Liver (tissue), 9 donors: ENCODE measurements around the gene PKD2L1. TPM values are rescaled to one million over a fixed set of nuclear protein-coding genes. Genes with fewer than 3 reads are reported as not detected.

Experiments used
- DNase-seq: peaks from one replicate; pipeline ENCODE4 v3.0.0-alpha.2; 2017; ENCODE audit warnings: low spot score
- H3K27ac ChIP-seq, 2 donors: one replicate each; pipeline ENCODE4 v1.7.0; 2013; ENCODE audit warnings: inconsistent platforms in 2 of 2, low read length in 2 of 2, control low read depth in 1 of 2, low read depth in 1 of 2, mild to moderate bottlenecking in 1 of 2
- H3K27me3 ChIP-seq, 4 donors: one replicate each; pipeline versions ENCODE4 v1.6.1 to v1.7.0; 2013; ENCODE audit warnings: low read length in 3 of 4, inconsistent platforms in 1 of 4, mild to moderate bottlenecking in 1 of 4, moderate library complexity in 1 of 4; ENCODE audit not compliant: control insufficient read depth in 4 of 4, insufficient read depth in 4 of 4
- H3K36me3 ChIP-seq, 4 donors: one replicate each; pipeline versions ENCODE4 v1.6.1 to v1.7.0; 2013; ENCODE audit warnings: low read length in 3 of 4, mild to moderate bottlenecking in 3 of 4, low read depth in 1 of 4, moderate library complexity in 1 of 4; ENCODE audit not compliant: control insufficient read depth in 4 of 4, insufficient read depth in 3 of 4
- H3K4me1 ChIP-seq, 4 donors: one replicate each; pipeline versions ENCODE4 v1.6.1 to v1.7.0; 2013; ENCODE audit warnings: low read length in 3 of 4, mild to moderate bottlenecking in 3 of 4, moderate library complexity in 1 of 4; ENCODE audit not compliant: control insufficient read depth in 4 of 4, insufficient read depth in 4 of 4
- H3K4me3 ChIP-seq, 3 donors: one replicate each; pipeline versions ENCODE4 v1.6.1 to v1.7.0; 2013; ENCODE audit warnings: low read length in 3 of 3, control low read depth in 1 of 3, low read depth in 1 of 3, mild to moderate bottlenecking in 1 of 3
- H3K9ac ChIP-seq, 2 donors: one replicate each; pipeline ENCODE4 v1.7.0; 2013; ENCODE audit warnings: low read length in 2 of 2, mild to moderate bottlenecking in 2 of 2, moderate library complexity in 2 of 2, control low read depth in 1 of 2, low read depth in 1 of 2
- H3K9me3 ChIP-seq, 4 donors: one replicate each; pipeline versions ENCODE4 v1.6.1 to v1.7.0; 2013; ENCODE audit warnings: low read length in 3 of 4; ENCODE audit not compliant: control insufficient read depth in 4 of 4
- ATF3 ChIP-seq: IDR thresholded peaks from 2 replicates; pipeline ENCODE4 v1.6.1; 2016; ENCODE audit warnings: antibody characterized with exemption
- CTCF ChIP-seq: fragments of 150-350 bp; IDR thresholded peaks from 2 replicates; pipeline ENCODE4 v1.5.1; 2017; ENCODE audit warnings: improper control_type of control experiment, low read depth, low read length; ENCODE audit not compliant: missing input control
- EGR1 ChIP-seq, 2 donors: IDR thresholded peaks; 2 replicates each; pipeline ENCODE4 v1.6.1; 2016 to 2018; ENCODE audit warnings: antibody characterized with exemption in 2 of 2, low read depth in 2 of 2
- FOXA2 ChIP-seq: IDR thresholded peaks from 2 replicates; pipeline ENCODE4 v1.6.1; 2016; ENCODE audit warnings: antibody characterized with exemption
- GABPA ChIP-seq, 2 donors: IDR thresholded peaks in 1 of 2; conservative IDR thresholded peaks in 1 of 2; 2 replicates each; pipeline ENCODE4 v1.6.1; 2016; ENCODE audit warnings: antibody characterized with exemption in 2 of 2, mild to moderate bottlenecking in 1 of 2, moderate library complexity in 1 of 2
- HNF4A ChIP-seq, 2 donors: conservative IDR thresholded peaks; 2 replicates each; pipeline ENCODE4 v1.6.1; 2016; ENCODE audit warnings: antibody characterized with exemption in 2 of 2, mild to moderate bottlenecking in 2 of 2
- HNF4G ChIP-seq: IDR thresholded peaks from 2 replicates; pipeline ENCODE4 v1.6.1; 2016; ENCODE audit warnings: antibody characterized with exemption
- JUND ChIP-seq, 2 donors: IDR thresholded peaks; 2 replicates each; pipeline ENCODE4 v1.6.1; 2016; ENCODE audit warnings: antibody characterized with exemption in 2 of 2
- MAX ChIP-seq: IDR thresholded peaks from 2 replicates; pipeline ENCODE4 v1.6.1; 2016; ENCODE audit warnings: antibody characterized with exemption
- NR2F2 ChIP-seq: IDR thresholded peaks from 2 replicates; pipeline ENCODE4 v1.6.1; 2016; ENCODE audit warnings: antibody characterized with exemption
- RAD21 ChIP-seq, 2 donors: IDR thresholded peaks; 2 replicates each; pipeline ENCODE4 v1.6.1; 2016; ENCODE audit warnings: antibody characterized with exemption in 2 of 2, mild to moderate bottlenecking in 2 of 2
- RXRA ChIP-seq, 2 donors: IDR thresholded peaks; 2 replicates each; pipeline ENCODE4 v1.6.1; 2017 to 2018; ENCODE audit warnings: antibody characterized with exemption in 2 of 2, mild to moderate bottlenecking in 1 of 2
- SP1 ChIP-seq: IDR thresholded peaks from 2 replicates; pipeline ENCODE4 v1.6.1; 2018; ENCODE audit warnings: antibody characterized with exemption, mild to moderate bottlenecking
- TAF1 ChIP-seq: conservative IDR thresholded peaks from 2 replicates; pipeline ENCODE4 v1.6.1; 2016; ENCODE audit warnings: antibody characterized with exemption, mild to moderate bottlenecking
- ZBTB33 ChIP-seq: IDR thresholded peaks from 2 replicates; pipeline ENCODE4 v1.6.1; 2016; ENCODE audit warnings: antibody characterized with exemption
- WGBS: extraction: QIAGEN DNeasy Blood & Tissue Kit; methylation state at CpG from one replicate; pipeline ENCODE4 v1.1.7; 2013; 5-methylcytosine and 5-hydroxymethylcytosine counted together
- polyA plus RNA-seq, 2 donors: library from polyadenylated mRNA; stranded (reverse) in 1 of 2; unstranded in 1 of 2; fragments of 200-250 nt in 1 of 2; fragments of >200 nt in 1 of 2; fragmentation: Nextera tagmentation in 1 of 2; extraction: Ambion mirVana in 1 of 2; gene quantifications; one replicate each; pipeline versions ENCODE4 v1.2.1 to v1.2.3, GENCODE V29; 2013 to 2015
- total RNA-seq, 2 donors: library from RNA; depleted of rRNA; stranded (reverse); fragments of >200 nt; gene quantifications; one replicate each; pipeline ENCODE4 v1.2.3, GENCODE V29; 2014
- donor health status: healthy.
- donor health status: healthy.
- donor health status: healthy.
- donor health status: healthy.
- donor health status: healthy.

PKD2L1 gene
- total and polyA plus RNA-seq, 4 donors = 0.06 to 0.15 (median 0.11) TPM

GRCh38 chr10:100254191-100254590, 75.8 kb downstream of the PKD2L1 start (continued):
- no peak for TF ChIP-seq FOXA2
- no peak for TF ChIP-seq TAF1
- no peak for TF ChIP-seq NR2F2
- no peak for TF ChIP-seq JUND (IDR thresholded peaks at IDR 0.05)
- TF ChIP-seq SP1 = no peak
- TF ChIP-seq ATF3 = no peak
- no peak for TF ChIP-seq EGR1 (IDR thresholded peaks at IDR 0.05; ENCODE audit: low read depth in 2 of 2)

GRCh38 chr10:100253041-100253440, 77.0 kb downstream of the PKD2L1 start:
- DNase-seq = no peak
- Histone ChIP-seq H3K4me3 (no peak overlapping the region), H3K27ac (no peak overlapping the region), H3K36me3 (peaks cover 12 to 59% (median 38%) of the 10 kb centered on the region in 4 donors), H3K27me3 (no peaks in the 10 kb centered on the region), H3K4me1 (no peaks in the 10 kb centered on the region), H3K9ac (no peak overlapping the region), H3K9me3 (no peaks in the 10 kb centered on the region)
- 95% methylated on average over 5 of the region's 5 CpGs for WGBS
- TF ChIP-seq FOXA2 (no peak), RXRA (IDR thresholded peaks at IDR 0.05) (no peak), HNF4A (conservative IDR thresholded peaks at IDR 0.05) (no peak), HNF4G (no peak), RAD21 (IDR thresholded peaks at IDR 0.05) (no peak), CTCF (no peak), MAX (no peak), GABPA (IDR thresholded peaks at IDR 0.05 in 1 of 2, conservative IDR thresholded peaks at IDR 0.05 in 1 of 2) (no peak), JUND (IDR thresholded peaks at IDR 0.05) (no peak), SP1 (no peak), NR2F2 (no peak), ZBTB33 (no peak), ATF3 (no peak), EGR1 (IDR thresholded peaks at IDR 0.05; ENCODE audit: low read depth in 2 of 2) (no peak), TAF1 (no peak)

GRCh38 chr10:100248820-100249219, 81.2 kb downstream of the PKD2L1 start:
- Histone ChIP-seq H3K36me3 (peaks cover 10 to 64% (median 40%) of the 10 kb centered on the region in 4 donors), H3K27ac (no peak overlapping the region), H3K4me3 (no peak overlapping the region), H3K9me3 (no peaks in the 10 kb centered on the region), H3K27me3 (no peaks in the 10 kb centered on the region), H3K9ac (no peak overlapping the region), H3K4me1 (no peaks in the 10 kb centered on the region)
- 98% methylated on average over 7 of the region's 7 CpGs for WGBS
- no peak for TF ChIP-seq FOXA2
- no peak for TF ChIP-seq CTCF
- TF ChIP-seq HNF4A (conservative IDR thresholded peaks at IDR 0.05) = no peak
- no peak for DNase-seq
